Measurements from ENCODE around the gene BLTP3B.

DNA sequence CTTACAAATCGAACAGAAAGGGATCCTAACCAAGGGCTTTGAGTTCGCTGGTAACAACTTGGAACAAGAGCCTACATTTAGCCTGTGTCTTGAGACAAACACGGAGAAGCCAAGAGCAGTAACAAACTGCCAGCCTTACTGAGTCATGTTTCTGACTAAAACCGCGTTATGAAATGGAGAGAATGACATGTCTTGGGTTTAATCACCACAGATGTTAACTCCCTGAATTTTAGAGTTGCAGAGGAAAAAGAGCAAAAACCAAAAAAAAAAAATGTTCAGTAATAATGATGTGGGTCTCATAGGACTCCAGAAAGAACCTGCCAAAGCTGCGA is 1.0 kb downstream of the BLTP3B start:
- TF ChIP-seq, protein P1, sequence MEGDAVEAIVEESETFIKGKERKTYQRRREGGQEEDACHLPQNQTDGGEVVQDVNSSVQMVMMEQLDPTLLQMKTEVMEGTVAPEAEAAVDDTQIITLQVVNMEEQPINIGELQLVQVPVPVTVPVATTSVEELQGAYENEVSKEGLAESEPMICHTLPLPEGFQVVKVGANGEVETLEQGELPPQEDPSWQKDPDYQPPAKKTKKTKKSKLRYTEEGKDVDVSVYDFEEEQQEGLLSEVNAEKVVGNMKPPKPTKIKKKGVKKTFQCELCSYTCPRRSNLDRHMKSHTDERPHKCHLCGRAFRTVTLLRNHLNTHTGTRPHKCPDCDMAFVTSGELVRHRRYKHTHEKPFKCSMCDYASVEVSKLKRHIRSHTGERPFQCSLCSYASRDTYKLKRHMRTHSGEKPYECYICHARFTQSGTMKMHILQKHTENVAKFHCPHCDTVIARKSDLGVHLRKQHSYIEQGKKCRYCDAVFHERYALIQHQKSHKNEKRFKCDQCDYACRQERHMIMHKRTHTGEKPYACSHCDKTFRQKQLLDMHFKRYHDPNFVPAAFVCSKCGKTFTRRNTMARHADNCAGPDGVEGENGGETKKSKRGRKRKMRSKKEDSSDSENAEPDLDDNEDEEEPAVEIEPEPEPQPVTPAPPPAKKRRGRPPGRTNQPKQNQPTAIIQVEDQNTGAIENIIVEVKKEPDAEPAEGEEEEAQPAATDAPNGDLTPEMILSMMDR (IDR thresholded peaks at IDR 0.05) = no peak
- no peak for TF ChIP-seq POLR2AphosphoS5 (IDR thresholded peaks at IDR 0.05)
